ENCODE results near the gene GALNT14. TPM values are rescaled to one million over a fixed set of nuclear protein-coding genes. Genes with fewer than 3 reads are reported as not detected.

Gene GALNT14
- total and polyA plus RNA-seq, 2 of the 8 experiments (the other 6 are each of a cell fraction or from before 2014, with no cell fraction given): 13.0 to 13.7 TPM

GRCh38 chr2:30981510-30981909, 156.7 kb downstream of the GALNT14 start:
- Histone ChIP-seq H2BK5ac (ENCODE audit: low read depth, low read length) (no peak overlapping the region), H4K20me1 (replicated peaks in 1 of 2; ENCODE audit: control insufficient read depth in 1 of 2, insufficient read depth in 2 of 2, low read length in 2 of 2) (no peaks in the 10 kb centered on the region), H3K23ac (ENCODE audit: insufficient read length) (no peak overlapping the region), H3K4me2 (ENCODE audit: insufficient read depth in 1 of 2, low read depth in 2 of 2, low read length in 2 of 2) (no peak overlapping the region), H3K79me2 (ENCODE audit: control insufficient read depth in 1 of 2, insufficient read depth in 2 of 2, low read length in 2 of 2) (no peaks in the 10 kb centered on the region), H3K27me3 (replicated peaks in 1 of 4; ENCODE audit: control insufficient read depth in 3 of 4, extremely low read depth in 1 of 4, insufficient read depth in 3 of 4, low read length in 3 of 4) (no peaks in the 10 kb centered on the region), H3K79me1 (ENCODE audit: low read depth, low read length) (no peaks in the 10 kb centered on the region; the same call in none of the 2 replicates), H2AFZ (ENCODE audit: low read length) (no peak overlapping the region), H3K27ac (ENCODE audit: low read depth, low read length) (no peak overlapping the region), H2BK12ac (ENCODE audit: low read depth, low read length) (no peak overlapping the region), H2AK5ac (ENCODE audit: low read depth, low read length) (no peak overlapping the region), H2BK20ac (ENCODE audit: low read length) (no peak overlapping the region), H3K36me3 (ENCODE audit: control insufficient read depth in 2 of 4, insufficient read depth in 4 of 4, low read length in 3 of 4) (no peaks in the 10 kb centered on the region), H3K4ac (replicated peaks; ENCODE audit: insufficient read length, low read depth, low read length) (no peak overlapping the region), H4K5ac (ENCODE audit: insufficient read length, low read depth, low read length) (no peak overlapping the region), H3K4me1 (replicated peaks in 1 of 4; ENCODE audit: control insufficient read depth in 3 of 4, insufficient read depth in 4 of 4, low read length in 3 of 4) (no peaks in the 10 kb centered on the region; a peak in 1 of 7 replicates), H4K8ac (ENCODE audit: extremely low read depth, insufficient read depth, low read length) (no peak overlapping the region), H3K9me3 (ENCODE audit: insufficient read depth in 2 of 2, low read depth in 1 of 2, low read length in 1 of 2) (peaks cover 3 to 7% of the 10 kb centered on the region in 2 experiments; a peak in 3 of 4 replicates), H3K18ac (ENCODE audit: extremely low read depth, low read length) (no peak overlapping the region), H3K9ac (replicated peaks in 1 of 4; ENCODE audit: extremely low read depth in 1 of 4, low read depth in 3 of 4, low read length in 3 of 4) (no peak overlapping the region), H2BK120ac (replicated peaks; ENCODE audit: low read depth, low read length) (no peak overlapping the region), H4K91ac (replicated peaks; ENCODE audit: insufficient read length, low read length) (no peak overlapping the region), H2BK15ac (ENCODE audit: low read length) (no peak overlapping the region), H3K14ac (ENCODE audit: insufficient read length) (no peak overlapping the region), H3K4me3 (ENCODE audit: extremely low read depth in 1 of 4, insufficient read depth in 2 of 4, low read depth in 3 of 4, low read length in 4 of 4) (no peak overlapping the region), H3K56ac (replicated peaks; ENCODE audit: insufficient read length, low read depth, low read length) (no peak overlapping the region), H3K23me2 (ENCODE audit: low read depth, low read length) (no peaks in the 10 kb centered on the region; the same call in 1 of the 2 replicates)
- no peak for TF ChIP-seq ATF3 (IDR thresholded peaks at IDR 0.05; ENCODE audit: insufficient read depth, low read depth, low read length)
- TF ChIP-seq NANOG (IDR thresholded peaks at IDR 0.05; ENCODE audit: insufficient read depth, low read depth, low read length, poor library complexity, severe bottlenecking): no peak
- no peak for TF ChIP-seq RBBP5 (IDR thresholded peaks at IDR 0.05; ENCODE audit: borderline replicate concordance, low read depth, low read length)
- no peak for TF ChIP-seq ZNF274 (IDR thresholded peaks at IDR 0.05; ENCODE audit: borderline replicate concordance, extremely low read depth, low read length)
- no peak for TF ChIP-seq YY1 (IDR thresholded peaks at IDR 0.05; ENCODE audit: low read depth, low read length)
- TF ChIP-seq POLR2A (IDR thresholded peaks at IDR 0.05; ENCODE audit: control extremely low read depth in 1 of 2, low read depth in 2 of 2, low read length in 2 of 2): no peak
- TF ChIP-seq KDM1A (IDR thresholded peaks at IDR 0.05; ENCODE audit: borderline replicate concordance, low read length): no peak
- TF ChIP-seq SIX5 (IDR thresholded peaks at IDR 0.05; ENCODE audit: low read depth, low read length): no peak
- no peak for TF ChIP-seq BACH1 (IDR thresholded peaks at IDR 0.05; ENCODE audit: low read length)
- TF ChIP-seq E2F6 (IDR thresholded peaks at IDR 0.05): no peak
- TF ChIP-seq POU5F1 (IDR thresholded peaks at IDR 0.05; ENCODE audit: low read depth, low read length): no peak
- ChIA-PET POLR2A (ENCODE audit: partially characterized antibody) (no interaction called here), CTCF (ENCODE audit: partially characterized antibody) (interaction anchor here (1.1 to 5.4 kb wide), 3 partner anchors 8 to 190 kb away, joined by 3 to 34 read pairs (median 25); no protein-coding TSS in a partner anchor)
- DNase-seq (ENCODE audit: low read depth in 1 of 2, low spot score in 2 of 2) (no peak), FAIRE-seq (no peak)
- 83% methylated on average over 8 of the region's 8 CpGs; no CpG with 5 or more reads in 1 of the 2 experiments for WGBS, 2 experiments (ENCODE audit: extremely low coverage in 1 of 2, insufficient coverage in 1 of 2, insufficient read length in 1 of 2, insufficient replicate concordance in 2 of 2, low coverage in 1 of 2, low lambda C conversion rate in 2 of 2, missing lambda C conversion rate in 1 of 2)

All from H1 (cell line).